C1 segment of cervical spinal cord (tissue), 14 donors: ENCODE results near the gene TMEM240.
A peak's percentile ranks its signal among the peaks of the same experiment; 100 is the strongest.
"Not testable (repeated sequence)": the region's sequence is repeated elsewhere in the genome, so short reads cannot be mapped to it uniquely, and the experiment has no call there.

ENCODE experiments used
- DNase-seq, 14 donors: peaks; one replicate each; lab custom pipeline; 2025; lab: John Stamatoyannopoulos, UW

Gene TMEM240

GRCh38 chr1:1557688-1558087 lies 17.3 kb upstream of the TMEM240 start:
- DNase-seq = not testable (repeated sequence)

- DNase-seq = not testable (repeated sequence)
Observed at GRCh38 chr1:1556961-1557360, 16.5 kb upstream of the TMEM240 start.

GRCh38 chr1:1556505-1556904 lies 16.1 kb upstream of the TMEM240 start:
- DNase-seq = no peak

GRCh38 chr1:1554926-1555915 lies 14.8 kb upstream of the TMEM240 start:
- peak in 1 of 14 donors; percentile 60 for DNase-seq

- no peak for DNase-seq
Observed at GRCh38 chr1:1554550-1554925, 14.1 kb upstream of the TMEM240 start.

- DNase-seq = no peak
Observed at GRCh38 chr1:1553821-1554494, 13.5 kb upstream of the TMEM240 start.

GRCh38 chr1:1552263-1552639 lies 11.8 kb upstream of the TMEM240 start:
- no peak for DNase-seq

- no peak for DNase-seq
Observed at GRCh38 chr1:1551524-1552262, 11.3 kb upstream of the TMEM240 start.

GRCh38 chr1:1550591-1551432 lies 10.4 kb upstream of the TMEM240 start:
- DNase-seq = peak in 3 of 14 donors; percentile 8 to 33 (median 16)

GRCh38 chr1:1550087-1550486 lies 9.7 kb upstream of the TMEM240 start:
- DNase-seq = no peak

GRCh38 chr1:1548591-1548990 lies 8.2 kb upstream of the TMEM240 start:
- no peak for DNase-seq

- no peak for DNase-seq
Observed at GRCh38 chr1:1547476-1547875, 7.1 kb upstream of the TMEM240 start.

GRCh38 chr1:1547011-1547410 lies 6.6 kb upstream of the TMEM240 start:
- no peak for DNase-seq

- DNase-seq = no peak
Observed at GRCh38 chr1:1545946-1546737, 5.7 kb upstream of the TMEM240 start.

- DNase-seq = no peak
Observed at GRCh38 chr1:1544544-1544943, 4.1 kb upstream of the TMEM240 start.

GRCh38 chr1:1543706-1544099 lies 3.3 kb upstream of the TMEM240 start:
- DNase-seq = no peak

GRCh38 chr1:1542766-1543705 lies 2.6 kb upstream of the TMEM240 start:
- DNase-seq = no peak

- DNase-seq = no peak
Observed at GRCh38 chr1:1541956-1542765, 1.7 kb upstream of the TMEM240 start.
